ENCODE data around the gene SGSM1. TPM values are rescaled to one million over a fixed set of nuclear protein-coding genes. Genes with fewer than 3 reads are reported as not detected.

SGSM1 gene
- total and polyA plus RNA-seq, 10 of the 15 experiments (the other 5 are each of a cell fraction or from before 2014, with no cell fraction given): not detected

DNA sequence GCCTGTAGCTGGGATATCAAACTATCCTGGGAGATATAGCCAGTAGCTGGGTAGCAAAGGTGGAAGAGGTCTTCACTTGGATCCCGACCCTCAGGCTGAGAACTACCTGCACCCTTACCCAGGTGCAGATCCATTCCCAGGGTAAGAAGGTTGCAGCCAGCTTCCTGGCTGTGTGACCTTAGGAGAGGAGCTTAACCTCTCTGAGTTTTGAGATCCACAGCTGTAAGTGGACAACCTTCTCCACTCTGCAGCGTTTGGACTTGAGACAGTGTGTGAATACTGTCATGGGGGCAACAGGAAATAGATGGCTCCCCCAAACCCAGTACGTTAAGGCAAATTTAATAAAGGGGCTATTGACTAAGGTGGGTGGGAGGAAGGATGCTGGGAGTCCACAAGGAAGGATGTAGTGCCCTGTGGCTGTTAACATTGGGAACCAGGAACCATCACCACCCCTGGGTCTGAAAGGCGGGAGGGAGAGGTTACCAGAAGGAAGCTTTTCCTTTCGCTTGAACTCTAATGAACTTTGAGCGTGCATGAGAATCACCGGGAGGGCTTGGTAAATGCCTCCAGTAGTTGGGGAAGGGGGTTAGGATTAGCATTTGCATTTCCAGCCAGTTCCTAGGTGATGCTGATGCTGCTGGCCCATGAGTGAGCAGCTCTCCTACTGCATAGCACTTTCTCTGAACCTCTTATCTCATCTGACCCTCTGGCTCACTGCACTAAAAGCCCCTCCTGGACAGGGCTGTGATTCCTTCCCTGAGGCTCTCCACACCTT, 24.4 kb downstream of the SGSM1 start:
- no peak overlapping the region for H3K9ac ChIP-seq (ENCODE audit: control insufficient read depth, insufficient read depth, low read length)
- no peak overlapping the region for H3K4me3 ChIP-seq
- H4K20me1 ChIP-seq (ENCODE audit: control insufficient read depth, insufficient read depth): no peaks in the 10 kb centered on the region
- BruUV-seq (replicated peaks): no TSS peak
- no peak overlapping the region for H3K4me2 ChIP-seq (ENCODE audit: control insufficient read depth, insufficient read depth)
- ATAC-seq: no peak
- peaks cover 0 to 3% of the 10 kb centered on the region in 2 experiments; a peak in 2 of 4 replicates for H3K27me3 ChIP-seq (replicated peaks in 1 of 2; ENCODE audit: control insufficient read depth in 2 of 2, insufficient read depth in 2 of 2, low read length in 1 of 2)
- intact Hi-C loops (cut with micrococcal nuclease; ENCODE audit: unreplicated experiment): no loop called here
- under 1% methylated on average over 6 of the region's 7 CpGs for WGBS (ENCODE audit: insufficient coverage, insufficient replicate concordance, low lambda C conversion rate, missing lambda C conversion rate)
- no peaks in the 10 kb centered on the region for H3K36me3 ChIP-seq (ENCODE audit: control insufficient read depth in 2 of 2, insufficient read depth in 2 of 2, low read length in 1 of 2)
- DNase-seq (ENCODE audit: low read depth, low spot score): no peak
- CTCF ChIA-PET: interaction anchor here (1.0 to 1.1 kb wide), 2 partner anchors 11 to 20 kb away, joined by 3 read pairs; no protein-coding TSS in a partner anchor
- POLR2A ChIA-PET: no interaction called here
- FAIRE-seq: no peak
- H3K79me2 ChIP-seq (ENCODE audit: control insufficient read depth, insufficient read depth, low read length): no peaks in the 10 kb centered on the region
- RAD21 ChIA-PET (ENCODE audit: unreplicated experiment): no interaction called here
- H2AFZ ChIP-seq (ENCODE audit: control insufficient read depth, low read depth, low read length): no peak overlapping the region
- in situ Hi-C loops (cut with MboI): loop anchor here (10.0 kb wide), 1 partner anchor 166 kb away; no protein-coding TSS in a partner anchor
- H3K4me1 ChIP-seq (ENCODE audit: control insufficient read depth, insufficient read depth, low read length): no peaks in the 10 kb centered on the region
- no peaks in the 10 kb centered on the region for H3K9me3 ChIP-seq (replicated peaks; ENCODE audit: control insufficient read depth, insufficient read depth, low read length)
- H3K27ac ChIP-seq (ENCODE audit: control insufficient read depth, insufficient read depth): no peak overlapping the region
- SMC1A ChIA-PET (ENCODE audit: uncharacterized antibody, unreplicated experiment): interaction anchor here (1.3 kb wide), 1 partner anchor 20 kb away, joined by 3 read pairs; no protein-coding TSS in a partner anchor
- no peak for TF ChIP-seq RB1 (IDR thresholded peaks at IDR 0.05; ENCODE audit: borderline replicate concordance)
- no peak for TF ChIP-seq HDGF (IDR thresholded peaks at IDR 0.05)
- TF ChIP-seq, protein P1, sequence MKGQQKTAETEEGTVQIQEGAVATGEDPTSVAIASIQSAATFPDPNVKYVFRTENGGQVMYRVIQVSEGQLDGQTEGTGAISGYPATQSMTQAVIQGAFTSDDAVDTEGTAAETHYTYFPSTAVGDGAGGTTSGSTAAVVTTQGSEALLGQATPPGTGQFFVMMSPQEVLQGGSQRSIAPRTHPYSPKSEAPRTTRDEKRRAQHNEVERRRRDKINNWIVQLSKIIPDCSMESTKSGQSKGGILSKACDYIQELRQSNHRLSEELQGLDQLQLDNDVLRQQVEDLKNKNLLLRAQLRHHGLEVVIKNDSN (IDR thresholded peaks at IDR 0.05; ENCODE audit: borderline replicate concordance, extremely low read length, insufficient read depth, low read depth, low read length): no peak
- TF ChIP-seq KDM1A (IDR thresholded peaks at IDR 0.05; ENCODE audit: borderline replicate concordance): no peak
- no peak for TF ChIP-seq NR2C1 (IDR thresholded peaks at IDR 0.05)
- no peak for TF ChIP-seq PAX5 (IDR thresholded peaks at IDR 0.05; ENCODE audit: borderline replicate concordance, low read depth, low read length)
- TF ChIP-seq, protein P2, sequence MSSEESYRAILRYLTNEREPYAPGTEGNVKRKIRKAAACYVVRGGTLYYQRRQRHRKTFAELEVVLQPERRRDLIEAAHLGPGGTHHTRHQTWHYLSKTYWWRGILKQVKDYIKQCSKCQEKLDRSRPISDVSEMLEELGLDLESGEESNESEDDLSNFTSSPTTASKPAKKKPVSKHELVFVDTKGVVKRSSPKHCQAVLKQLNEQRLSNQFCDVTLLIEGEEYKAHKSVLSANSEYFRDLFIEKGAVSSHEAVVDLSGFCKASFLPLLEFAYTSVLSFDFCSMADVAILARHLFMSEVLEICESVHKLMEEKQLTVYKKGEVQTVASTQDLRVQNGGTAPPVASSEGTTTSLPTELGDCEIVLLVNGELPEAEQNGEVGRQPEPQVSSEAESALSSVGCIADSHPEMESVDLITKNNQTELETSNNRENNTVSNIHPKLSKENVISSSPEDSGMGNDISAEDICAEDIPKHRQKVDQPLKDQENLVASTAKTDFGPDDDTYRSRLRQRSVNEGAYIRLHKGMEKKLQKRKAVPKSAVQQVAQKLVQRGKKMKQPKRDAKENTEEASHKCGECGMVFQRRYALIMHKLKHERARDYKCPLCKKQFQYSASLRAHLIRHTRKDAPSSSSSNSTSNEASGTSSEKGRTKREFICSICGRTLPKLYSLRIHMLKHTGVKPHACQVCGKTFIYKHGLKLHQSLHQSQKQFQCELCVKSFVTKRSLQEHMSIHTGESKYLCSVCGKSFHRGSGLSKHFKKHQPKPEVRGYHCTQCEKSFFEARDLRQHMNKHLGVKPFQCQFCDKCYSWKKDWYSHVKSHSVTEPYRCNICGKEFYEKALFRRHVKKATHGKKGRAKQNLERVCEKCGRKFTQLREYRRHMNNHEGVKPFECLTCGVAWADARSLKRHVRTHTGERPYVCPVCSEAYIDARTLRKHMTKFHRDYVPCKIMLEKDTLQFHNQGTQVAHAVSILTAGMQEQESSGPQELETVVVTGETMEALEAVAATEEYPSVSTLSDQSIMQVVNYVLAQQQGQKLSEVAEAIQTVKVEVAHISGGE (CRISPR knock-in tag; IDR thresholded peaks at IDR 0.05): no peak
- no peak for TF ChIP-seq MEF2A (IDR thresholded peaks at IDR 0.05; ENCODE audit: insufficient read depth, low read depth, low read length)
- TF ChIP-seq, protein P3, sequence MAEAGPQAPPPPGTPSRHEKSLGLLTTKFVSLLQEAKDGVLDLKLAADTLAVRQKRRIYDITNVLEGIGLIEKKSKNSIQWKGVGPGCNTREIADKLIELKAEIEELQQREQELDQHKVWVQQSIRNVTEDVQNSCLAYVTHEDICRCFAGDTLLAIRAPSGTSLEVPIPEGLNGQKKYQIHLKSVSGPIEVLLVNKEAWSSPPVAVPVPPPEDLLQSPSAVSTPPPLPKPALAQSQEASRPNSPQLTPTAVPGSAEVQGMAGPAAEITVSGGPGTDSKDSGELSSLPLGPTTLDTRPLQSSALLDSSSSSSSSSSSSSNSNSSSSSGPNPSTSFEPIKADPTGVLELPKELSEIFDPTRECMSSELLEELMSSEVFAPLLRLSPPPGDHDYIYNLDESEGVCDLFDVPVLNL (IDR thresholded peaks at IDR 0.05; ENCODE audit: low read depth, low read length): no peak
- TF ChIP-seq EZH2 (IDR thresholded peaks at IDR 0.05; ENCODE audit: borderline replicate concordance, control insufficient read depth, low read depth, low read length): no peak
- no peak for TF ChIP-seq RBBP5 (conservative IDR thresholded peaks at IDR 0.05)
- no peak for TF ChIP-seq BACH1 (IDR thresholded peaks at IDR 0.05; ENCODE audit: borderline replicate concordance)
- no peak for TF ChIP-seq CREM (IDR thresholded peaks at IDR 0.05; ENCODE audit: low read depth)
- TF ChIP-seq ZBED1 (IDR thresholded peaks at IDR 0.05; ENCODE audit: borderline replicate concordance): no peak
- TF ChIP-seq ZNF207 (IDR thresholded peaks at IDR 0.05; ENCODE audit: borderline replicate concordance): no peak
- no peak for TF ChIP-seq ZNF217 (IDR thresholded peaks at IDR 0.05)
- no peak for TF ChIP-seq SMC3 (IDR thresholded peaks at IDR 0.05; ENCODE audit: borderline replicate concordance, low read length)
- no peak for TF ChIP-seq STAT1 (conservative IDR thresholded peaks at IDR 0.05)
- TF ChIP-seq, protein P4, sequence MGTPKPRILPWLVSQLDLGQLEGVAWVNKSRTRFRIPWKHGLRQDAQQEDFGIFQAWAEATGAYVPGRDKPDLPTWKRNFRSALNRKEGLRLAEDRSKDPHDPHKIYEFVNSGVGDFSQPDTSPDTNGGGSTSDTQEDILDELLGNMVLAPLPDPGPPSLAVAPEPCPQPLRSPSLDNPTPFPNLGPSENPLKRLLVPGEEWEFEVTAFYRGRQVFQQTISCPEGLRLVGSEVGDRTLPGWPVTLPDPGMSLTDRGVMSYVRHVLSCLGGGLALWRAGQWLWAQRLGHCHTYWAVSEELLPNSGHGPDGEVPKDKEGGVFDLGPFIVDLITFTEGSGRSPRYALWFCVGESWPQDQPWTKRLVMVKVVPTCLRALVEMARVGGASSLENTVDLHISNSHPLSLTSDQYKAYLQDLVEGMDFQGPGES (IDR thresholded peaks at IDR 0.05): no peak

Data from GM12878 (cell line).